H1 (cell line): ENCODE measurements around the gene STAC2. TPM values are rescaled to one million over a fixed set of nuclear protein-coding genes. Genes with fewer than 3 reads are reported as not detected.
A peak's percentile ranks its signal among the peaks of the same experiment; 100 is the strongest.

Experiments
- PHF8 ChIP-seq: fragments of 200-600 bp; sonication (generic); conservative IDR thresholded peaks from 2 replicates; pipeline ENCODE4 v1.7.1; 2012; ENCODE audit warnings: low read depth, mild to moderate bottlenecking, inconsistent platforms, low read length, moderate library complexity
- polyA plus RNA-seq, 7 experiments: library from polyadenylated mRNA; depleted of rRNA in 3 of 7; stranded (reverse) in 5 of 7; unstranded in 2 of 7; fragments of >200 nt in 5 of 7; fragments of 200-250 nt in 2 of 7; gene quantifications; 1 replicate in 5 of 7; 2 replicates in 1 of 7; 4 replicates in 1 of 7; pipeline versions ENCODE4 v1.2.1 to v1.2.3, GENCODE V29; 2011 to 2013; ENCODE audit warnings: missing spikeins in 2 of 7, mixed read lengths in 2 of 7
- total RNA-seq: library from RNA; stranded (reverse); fragmentation: NEBNext Ultra II Directional; extraction: Animal tissue kit (Norgen Biotek cat#: 25700); gene quantifications from 2 replicates; pipeline ENCODE4 v1.2.1, GENCODE V29; 2021

STAC2 gene
- total and polyA plus RNA-seq, 2 of the 8 experiments (the other 6 are each of a cell fraction or from before 2014, with no cell fraction given), result 1.5 to 6.0 TPM

DNA sequence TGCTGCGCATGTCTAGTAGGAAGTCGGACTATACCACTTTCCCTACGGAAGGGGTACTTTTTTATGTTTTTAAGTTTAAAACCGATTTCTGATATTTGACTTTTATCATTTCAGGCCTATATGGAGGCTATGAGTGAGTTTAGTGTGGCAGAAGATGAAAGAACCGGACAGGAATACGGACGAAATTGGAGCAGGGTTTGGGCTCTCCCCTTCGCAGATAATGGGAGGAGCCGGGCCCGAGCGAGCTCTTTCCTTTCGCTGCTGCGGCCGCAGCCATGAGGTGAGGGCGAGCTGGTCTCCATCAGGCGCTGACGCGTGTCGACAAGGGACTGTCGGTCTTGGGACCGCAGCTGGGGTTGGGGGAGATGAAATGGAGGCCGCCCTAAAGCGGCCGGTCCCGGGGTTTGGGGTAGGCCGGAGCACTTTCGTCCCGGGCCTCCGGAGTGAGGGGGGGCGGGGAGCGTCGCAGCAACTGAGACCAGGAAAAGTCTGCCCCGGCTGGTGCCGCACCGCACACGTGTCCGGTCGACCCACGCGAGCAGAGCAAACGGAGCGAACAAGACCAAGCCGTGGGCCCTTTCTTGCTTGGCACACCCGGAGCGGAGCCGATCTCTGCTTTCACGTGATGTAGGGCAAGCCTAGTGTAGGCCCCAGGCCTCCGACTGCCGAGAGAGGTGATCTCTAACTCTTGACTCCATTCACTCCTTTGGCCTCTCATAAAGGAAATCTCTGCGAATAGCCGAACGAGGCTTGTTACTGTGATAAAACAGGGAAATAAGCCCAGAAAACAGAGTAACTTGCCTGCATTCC, 25.5 kb downstream of the STAC2 start, which contains the start of gene RPL19 (continued):
- peak; percentile 88 for TF ChIP-seq PHF8
